ENCODE measurements around the gene MACROD2. TPM values are rescaled to one million over a fixed set of nuclear protein-coding genes. Genes with fewer than 3 reads are reported as not detected.

MACROD2 gene
- total and polyA plus RNA-seq, 4 donors, result 13.0 to 67.1 (median 20.7) TPM

DNA sequence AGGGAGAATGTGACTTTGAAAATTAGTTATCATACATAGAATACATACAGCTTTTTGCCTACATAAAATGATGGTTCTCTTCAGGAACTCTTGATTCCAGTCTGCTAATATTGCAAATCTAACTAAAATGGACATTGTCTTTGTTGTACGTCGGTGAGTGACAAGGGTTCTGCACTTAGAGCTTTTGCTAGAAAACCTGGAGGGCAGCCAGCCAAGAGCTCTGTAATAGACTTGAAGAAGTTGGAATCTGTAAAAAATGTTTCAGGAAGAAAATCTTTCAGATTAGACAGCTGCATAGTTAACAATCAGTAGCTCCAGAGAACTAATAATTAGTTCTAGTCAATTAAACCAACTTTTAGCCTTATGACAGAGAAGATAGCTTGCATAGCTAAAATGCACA, 203.8 kb downstream of the MACROD2 start:
- TF ChIP-seq, protein P1, sequence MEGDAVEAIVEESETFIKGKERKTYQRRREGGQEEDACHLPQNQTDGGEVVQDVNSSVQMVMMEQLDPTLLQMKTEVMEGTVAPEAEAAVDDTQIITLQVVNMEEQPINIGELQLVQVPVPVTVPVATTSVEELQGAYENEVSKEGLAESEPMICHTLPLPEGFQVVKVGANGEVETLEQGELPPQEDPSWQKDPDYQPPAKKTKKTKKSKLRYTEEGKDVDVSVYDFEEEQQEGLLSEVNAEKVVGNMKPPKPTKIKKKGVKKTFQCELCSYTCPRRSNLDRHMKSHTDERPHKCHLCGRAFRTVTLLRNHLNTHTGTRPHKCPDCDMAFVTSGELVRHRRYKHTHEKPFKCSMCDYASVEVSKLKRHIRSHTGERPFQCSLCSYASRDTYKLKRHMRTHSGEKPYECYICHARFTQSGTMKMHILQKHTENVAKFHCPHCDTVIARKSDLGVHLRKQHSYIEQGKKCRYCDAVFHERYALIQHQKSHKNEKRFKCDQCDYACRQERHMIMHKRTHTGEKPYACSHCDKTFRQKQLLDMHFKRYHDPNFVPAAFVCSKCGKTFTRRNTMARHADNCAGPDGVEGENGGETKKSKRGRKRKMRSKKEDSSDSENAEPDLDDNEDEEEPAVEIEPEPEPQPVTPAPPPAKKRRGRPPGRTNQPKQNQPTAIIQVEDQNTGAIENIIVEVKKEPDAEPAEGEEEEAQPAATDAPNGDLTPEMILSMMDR (IDR thresholded peaks at IDR 0.05; ENCODE audit: control extremely low read depth, extremely low read depth), result no peak
- Histone ChIP-seq H3K27ac (ENCODE audit: low read depth in 1 of 2, low read length in 1 of 2) (no peak overlapping the region), H3K27me3 (ENCODE audit: control insufficient read depth in 3 of 3, insufficient read depth in 3 of 3, low read length in 2 of 3) (no peaks in the 10 kb centered on the region), H3K9me3 (ENCODE audit: control insufficient read depth in 4 of 4, insufficient read depth in 3 of 4, low read length in 3 of 4) (peaks cover 0 to 4% (median 0%) of the 10 kb centered on the region in 4 donors), H3K4me3 (no peak overlapping the region), H3K9ac (ENCODE audit: insufficient read depth in 1 of 2, low read length in 2 of 2) (no peak overlapping the region), H3K36me3 (ENCODE audit: control insufficient read depth in 4 of 4, insufficient read depth in 4 of 4, low read length in 4 of 4) (no peaks in the 10 kb centered on the region), H3K4me1 (ENCODE audit: control insufficient read depth in 5 of 5, insufficient read depth in 5 of 5, low read length in 5 of 5) (peaks cover 0 to 5% (median 0%) of the 10 kb centered on the region in 5 donors)
- 56 to 69% methylated on average over 2 of the region's 2 CpGs for WGBS, 2 donors
- DNase-seq (peak; percentile 26 to 45 (median 30)), ATAC-seq (ENCODE audit: insufficient read depth, low FRiP score) (no peak)

DNA sequence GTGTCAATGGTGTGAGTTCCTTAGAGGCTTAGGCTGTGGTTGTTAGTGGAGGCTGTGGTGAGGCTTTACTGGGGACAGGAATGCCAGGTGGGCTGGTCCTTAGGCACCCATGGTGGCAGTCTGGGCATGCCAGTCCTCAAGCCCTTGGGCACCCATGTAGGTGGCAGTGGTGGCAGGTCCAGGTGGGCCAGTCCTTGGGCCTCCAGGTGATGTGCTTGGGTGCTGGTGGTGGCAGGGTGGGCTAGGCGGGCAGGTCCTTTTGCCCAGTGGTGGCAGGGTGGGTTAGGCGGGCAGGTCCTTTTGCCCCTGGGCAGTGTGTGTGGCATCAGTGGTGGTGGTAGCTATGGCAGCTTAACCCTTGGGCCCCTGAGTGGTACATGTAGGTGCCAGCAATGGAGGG, 208.3 kb downstream of the MACROD2 start:
- WGBS, 2 donors, result 95 to 100% methylated on average over 2 of the region's 2 CpGs
- Histone ChIP-seq H3K27me3 (ENCODE audit: control insufficient read depth in 3 of 3, insufficient read depth in 3 of 3, low read length in 2 of 3) (no peaks in the 10 kb centered on the region), H3K9ac (ENCODE audit: insufficient read depth in 1 of 2, low read length in 2 of 2) (no peak overlapping the region), H3K4me3 (no peak overlapping the region), H3K27ac (ENCODE audit: low read depth in 1 of 2, low read length in 1 of 2) (no peak overlapping the region), H3K9me3 (ENCODE audit: control insufficient read depth in 4 of 4, insufficient read depth in 3 of 4, low read length in 3 of 4) (peaks cover 0 to 4% (median 0%) of the 10 kb centered on the region in 4 donors), H3K4me1 (ENCODE audit: control insufficient read depth in 5 of 5, insufficient read depth in 5 of 5, low read length in 5 of 5) (peaks cover 0 to 1% (median 0%) of the 10 kb centered on the region in 5 donors), H3K36me3 (ENCODE audit: control insufficient read depth in 4 of 4, insufficient read depth in 4 of 4, low read length in 4 of 4) (no peaks in the 10 kb centered on the region)
- ATAC-seq (ENCODE audit: insufficient read depth, low FRiP score), result no peak
- TF ChIP-seq, protein P1 (IDR thresholded peaks at IDR 0.05; ENCODE audit: control extremely low read depth, extremely low read depth), result no peak
- no peak for DNase-seq

DNA sequence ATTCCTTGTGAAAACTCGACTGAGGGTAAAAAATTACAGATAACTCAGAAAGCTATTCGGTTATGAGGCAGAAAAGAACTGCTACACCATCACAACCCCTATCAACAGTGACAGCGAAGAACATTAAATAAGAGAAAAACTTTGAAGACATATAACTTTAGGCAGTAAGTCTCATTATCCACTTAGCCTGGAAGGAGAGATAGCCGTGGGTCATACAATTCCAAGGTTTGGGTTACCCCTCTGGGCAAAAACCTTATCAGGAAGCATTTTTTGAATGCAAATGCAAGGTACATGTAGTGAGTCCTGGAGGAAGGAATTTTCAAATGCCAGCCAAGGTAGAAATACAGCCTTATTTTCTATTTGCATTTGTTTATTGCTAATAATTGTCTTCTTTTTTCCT, 212.3 kb downstream of the MACROD2 start:
- H3K27me3 ChIP-seq (ENCODE audit: control insufficient read depth in 3 of 3, insufficient read depth in 3 of 3, low read length in 2 of 3), result no peaks in the 10 kb centered on the region
- 53 to 67% methylated on average over 4 of the region's 4 CpGs for WGBS, 2 donors
- H3K4me3 ChIP-seq, result no peak overlapping the region
- ATAC-seq (ENCODE audit: insufficient read depth, low FRiP score) (no peak), DNase-seq (no peak)
- H3K27ac ChIP-seq (ENCODE audit: low read depth in 1 of 2, low read length in 1 of 2), result no peak overlapping the region
- H3K9ac ChIP-seq (ENCODE audit: insufficient read depth in 1 of 2, low read length in 2 of 2), result no peak overlapping the region
- TF ChIP-seq, protein P1 (IDR thresholded peaks at IDR 0.05; ENCODE audit: control extremely low read depth, extremely low read depth), result no peak
- no peaks in the 10 kb centered on the region for H3K36me3 ChIP-seq (ENCODE audit: control insufficient read depth in 4 of 4, insufficient read depth in 4 of 4, low read length in 4 of 4)
- peaks cover 0 to 4% (median 0%) of the 10 kb centered on the region in 4 donors for H3K9me3 ChIP-seq (ENCODE audit: control insufficient read depth in 4 of 4, insufficient read depth in 3 of 4, low read length in 3 of 4)
- peaks cover 0 to 1% (median 0%) of the 10 kb centered on the region in 5 donors for H3K4me1 ChIP-seq (ENCODE audit: control insufficient read depth in 5 of 5, insufficient read depth in 5 of 5, low read length in 5 of 5)

DNA sequence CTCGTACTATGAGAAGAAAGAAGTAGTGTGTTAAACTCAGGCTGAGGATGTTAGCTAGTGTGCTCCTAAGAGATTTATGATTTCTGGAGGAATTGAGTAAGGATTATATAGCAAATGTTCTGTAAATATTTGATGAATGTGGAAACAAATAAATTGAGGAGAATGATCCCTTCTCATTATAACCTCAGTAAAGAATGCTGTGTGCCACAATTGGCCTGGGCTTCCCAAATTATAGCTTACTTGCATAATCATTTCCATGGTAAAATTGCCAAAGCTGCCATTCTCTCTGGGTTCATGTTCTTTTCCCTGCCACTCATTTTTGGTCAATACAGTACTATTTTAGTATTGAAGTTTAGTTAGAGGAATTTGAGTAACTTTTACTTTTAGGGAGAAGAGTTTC, 213.6 kb downstream of the MACROD2 start:
- H3K4me3 ChIP-seq, result no peak overlapping the region
- H3K4me1 ChIP-seq (ENCODE audit: control insufficient read depth in 5 of 5, insufficient read depth in 5 of 5, low read length in 5 of 5), result peaks cover 0 to under 1% (median 0%) of the 10 kb centered on the region in 5 donors
- DNase-seq, result no peak
- H3K36me3 ChIP-seq (ENCODE audit: control insufficient read depth in 4 of 4, insufficient read depth in 4 of 4, low read length in 4 of 4), result no peaks in the 10 kb centered on the region
- no peaks in the 10 kb centered on the region for H3K27me3 ChIP-seq (ENCODE audit: control insufficient read depth in 3 of 3, insufficient read depth in 3 of 3, low read length in 2 of 3)
- no peak overlapping the region for H3K27ac ChIP-seq (ENCODE audit: low read depth in 1 of 2, low read length in 1 of 2)
- WGBS, 2 donors, result 87 to 92% methylated on average over 1 of the region's 1 CpG
- no peak overlapping the region for H3K9ac ChIP-seq (ENCODE audit: insufficient read depth in 1 of 2, low read length in 2 of 2)
- no peak for ATAC-seq (ENCODE audit: insufficient read depth, low FRiP score)
- H3K9me3 ChIP-seq (ENCODE audit: control insufficient read depth in 4 of 4, insufficient read depth in 3 of 4, low read length in 3 of 4), result no peaks in the 10 kb centered on the region
- TF ChIP-seq, protein P1 (IDR thresholded peaks at IDR 0.05; ENCODE audit: control extremely low read depth, extremely low read depth), result no peak

Measured in lung (tissue), 12 donors.